ENCODE measurements around the gene DDX41. TPM values are rescaled to one million over a fixed set of nuclear protein-coding genes. Genes with fewer than 3 reads are reported as not detected.

DDX41 gene
- polyA plus RNA-seq, 1 experiment: 71.8 TPM

DNA sequence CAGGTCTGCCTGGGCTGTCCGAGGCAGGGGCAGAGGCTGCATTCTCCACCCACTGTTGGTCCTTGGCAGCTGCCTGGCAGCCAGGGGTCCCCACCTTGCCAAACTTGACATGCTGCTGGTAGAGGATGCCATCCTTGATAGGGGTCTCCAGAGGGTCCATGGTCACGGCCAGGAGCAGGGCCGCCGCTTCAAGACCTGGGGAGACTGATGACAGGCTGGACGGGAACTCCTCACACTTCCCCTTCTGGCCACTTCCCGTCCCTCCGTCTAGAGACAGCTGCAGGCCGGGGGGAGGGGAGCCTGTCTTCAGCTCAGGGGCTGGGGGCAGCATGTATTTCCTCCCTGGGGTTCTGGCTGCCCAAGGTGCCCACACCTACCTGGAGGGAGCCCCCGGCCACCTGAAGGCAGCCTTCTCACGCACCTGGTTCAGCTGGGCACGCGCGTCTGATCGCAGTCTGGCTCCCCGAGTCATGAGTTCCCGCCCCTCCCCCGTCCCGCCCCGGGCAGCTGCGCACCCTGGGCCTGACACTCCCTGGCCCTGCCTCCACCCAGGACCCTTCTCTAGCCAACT lies 7.3 kb downstream of the DDX41 start, which contains the start of gene DOK3:
Gene DOK3 (minus strand): TSS at position 446 of the 571 bp plus-strand sequence. CDS start 286 bp downstream, at position 160.
- H3K27ac ChIP-seq (ENCODE audit: low read depth, low read length): no peak within 1 kb of the TSS

DNA sequence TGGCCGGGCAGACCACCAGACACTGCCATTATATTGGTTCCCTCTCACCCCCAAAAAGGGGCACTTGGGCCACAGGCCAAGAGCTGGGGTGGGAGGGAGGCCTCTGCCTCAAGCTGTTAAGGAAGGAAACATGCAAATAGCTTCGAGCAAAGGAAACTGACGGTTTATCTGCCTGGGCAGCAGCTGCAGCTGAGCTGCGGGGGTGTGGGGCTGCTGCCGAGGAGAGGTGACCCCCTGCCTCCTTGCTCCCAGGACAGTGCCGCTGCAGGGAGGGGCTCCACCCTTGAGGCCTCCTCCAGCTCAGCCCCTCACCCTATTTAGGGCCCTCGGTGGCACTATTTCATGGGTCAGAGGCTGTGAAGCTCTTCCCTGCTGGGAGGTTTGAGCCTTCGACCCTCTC lies 7.9 kb downstream of the DDX41 start:
- POLR2A ChIA-PET: interaction anchor here (0.9 to 1.0 kb wide), 2 partner anchors 11 to 13 kb away, joined by 3 to 5 read pairs; partner anchors contain the start of gene PDLIM7
- H3K27me3 ChIP-seq (ENCODE audit: control insufficient read depth, insufficient read depth, low read length): no peaks in the 10 kb centered on the region
- H3K4me3 ChIP-seq (ENCODE audit: low read depth, low read length): no peak overlapping the region
- CTCF ChIA-PET: no interaction called here
- TF ChIP-seq, protein P1, sequence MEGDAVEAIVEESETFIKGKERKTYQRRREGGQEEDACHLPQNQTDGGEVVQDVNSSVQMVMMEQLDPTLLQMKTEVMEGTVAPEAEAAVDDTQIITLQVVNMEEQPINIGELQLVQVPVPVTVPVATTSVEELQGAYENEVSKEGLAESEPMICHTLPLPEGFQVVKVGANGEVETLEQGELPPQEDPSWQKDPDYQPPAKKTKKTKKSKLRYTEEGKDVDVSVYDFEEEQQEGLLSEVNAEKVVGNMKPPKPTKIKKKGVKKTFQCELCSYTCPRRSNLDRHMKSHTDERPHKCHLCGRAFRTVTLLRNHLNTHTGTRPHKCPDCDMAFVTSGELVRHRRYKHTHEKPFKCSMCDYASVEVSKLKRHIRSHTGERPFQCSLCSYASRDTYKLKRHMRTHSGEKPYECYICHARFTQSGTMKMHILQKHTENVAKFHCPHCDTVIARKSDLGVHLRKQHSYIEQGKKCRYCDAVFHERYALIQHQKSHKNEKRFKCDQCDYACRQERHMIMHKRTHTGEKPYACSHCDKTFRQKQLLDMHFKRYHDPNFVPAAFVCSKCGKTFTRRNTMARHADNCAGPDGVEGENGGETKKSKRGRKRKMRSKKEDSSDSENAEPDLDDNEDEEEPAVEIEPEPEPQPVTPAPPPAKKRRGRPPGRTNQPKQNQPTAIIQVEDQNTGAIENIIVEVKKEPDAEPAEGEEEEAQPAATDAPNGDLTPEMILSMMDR (IDR thresholded peaks at IDR 0.05; ENCODE audit: low read depth, low read length): no peak
- H3K27ac ChIP-seq (ENCODE audit: low read depth, low read length): no peak overlapping the region
- H3K9me3 ChIP-seq (ENCODE audit: control insufficient read depth, insufficient read depth, low read length): no peaks in the 10 kb centered on the region
- DNase-seq (ENCODE audit: low read depth, low spot score): no peak

More for the DNA sequence above, 7.3 kb downstream of the DDX41 start, which contains the start of gene DOK3:
- POLR2A ChIA-PET: interaction anchor here (0.9 to 1.0 kb wide), 2 partner anchors 12 to 14 kb away, joined by 3 to 5 read pairs; partner anchors contain the start of gene PDLIM7
- TF ChIP-seq, protein P1 (IDR thresholded peaks at IDR 0.05; ENCODE audit: low read depth, low read length): no peak
- Histone ChIP-seq H3K4me3 (ENCODE audit: low read depth, low read length) (no peak within 1 kb of the TSS), H3K9me3 (ENCODE audit: control insufficient read depth, insufficient read depth, low read length) (no peaks in the 10 kb centered on the region), H3K27me3 (ENCODE audit: control insufficient read depth, insufficient read depth, low read length) (no peaks in the 10 kb centered on the region)
- CTCF ChIA-PET: interaction anchor here (2.1 kb wide), 1 partner anchor 9 kb away, joined by 6 read pairs; no protein-coding TSS in a partner anchor
- DNase-seq (ENCODE audit: low read depth, low spot score): no peak

DNA sequence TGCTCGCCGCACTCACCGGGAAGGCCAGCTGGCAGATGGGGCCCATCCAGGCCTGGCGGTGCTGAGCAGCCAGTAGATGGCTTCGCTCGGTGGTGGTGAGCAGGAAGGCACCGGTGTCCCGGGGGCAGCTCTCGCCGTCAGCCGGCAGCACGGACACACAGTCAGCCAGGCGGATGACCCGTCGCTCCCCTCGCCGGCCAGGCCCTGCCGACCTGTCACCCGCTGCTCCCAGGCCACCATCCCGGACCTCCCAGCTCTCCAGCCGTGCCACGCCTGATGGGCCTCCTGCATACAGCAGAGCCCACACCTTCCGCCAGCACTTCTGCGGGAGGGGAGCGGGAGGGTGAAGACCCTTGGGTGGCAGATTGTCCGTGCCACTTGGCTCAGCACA lies 8.5 kb downstream of the DDX41 start:
- Histone ChIP-seq H3K27ac (ENCODE audit: low read depth, low read length) (no peak overlapping the region), H3K9me3 (ENCODE audit: control insufficient read depth, insufficient read depth, low read length) (no peaks in the 10 kb centered on the region), H3K27me3 (ENCODE audit: control insufficient read depth, insufficient read depth, low read length) (no peaks in the 10 kb centered on the region), H3K4me3 (ENCODE audit: low read depth, low read length) (no peak overlapping the region)
- no peak for DNase-seq (ENCODE audit: low read depth, low spot score)
- POLR2A ChIA-PET: interaction anchor here (0.7 to 1.1 kb wide), 3 partner anchors 8 to 11 kb away, joined by 4 to 5 read pairs (median 4); partner anchors contain the start of genes DDX41 and PDLIM7
- CTCF ChIA-PET: no interaction called here
- TF ChIP-seq, protein P1 (IDR thresholded peaks at IDR 0.05; ENCODE audit: low read depth, low read length): no peak

DNA sequence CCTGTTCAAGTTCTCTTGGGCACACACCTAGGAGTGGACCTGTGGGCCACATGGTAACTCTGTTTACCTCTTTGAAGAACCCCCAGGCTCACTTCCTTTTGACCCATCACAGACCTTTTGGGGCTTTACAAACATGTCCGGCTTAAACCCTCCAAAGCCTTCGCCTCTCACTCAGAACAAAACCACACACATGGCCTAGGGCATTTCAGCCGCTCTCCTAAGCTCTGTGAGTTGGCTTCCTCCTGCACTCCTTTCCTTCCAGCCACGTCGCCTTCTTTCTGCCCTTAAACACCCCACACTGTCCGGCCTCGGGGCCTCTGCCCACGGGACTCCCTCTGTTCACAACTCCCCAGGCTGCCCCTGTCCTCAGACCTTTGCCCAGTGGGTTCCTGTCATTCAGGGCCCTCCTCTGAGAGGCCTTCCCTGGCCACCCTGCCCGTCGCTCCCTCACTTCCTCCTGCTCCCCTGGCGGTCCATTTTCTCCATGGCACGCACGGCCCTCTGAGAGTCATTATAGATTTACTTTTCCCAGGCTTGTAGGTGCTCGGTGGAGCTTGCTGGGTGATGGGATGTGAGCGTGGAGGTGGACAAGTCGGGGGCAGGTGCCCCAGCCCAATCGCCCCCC lies 9.1 kb downstream of the DDX41 start:
- Histone ChIP-seq H3K9me3 (ENCODE audit: control insufficient read depth, insufficient read depth, low read length) (no peaks in the 10 kb centered on the region), H3K27ac (ENCODE audit: low read depth, low read length) (no peak overlapping the region), H3K4me3 (ENCODE audit: low read depth, low read length) (no peak overlapping the region), H3K27me3 (ENCODE audit: control insufficient read depth, insufficient read depth, low read length) (no peaks in the 10 kb centered on the region)
- no peak for DNase-seq (ENCODE audit: low read depth, low spot score)
- ChIA-PET CTCF (interaction anchor here (0.7 to 1.0 kb wide), 2 partner anchors 8 to 198 kb away, joined by 4 to 5 read pairs; no protein-coding TSS in a partner anchor), POLR2A (interaction anchor here (0.7 to 1.6 kb wide), 3 partner anchors 9 to 21 kb away, joined by 4 to 10 read pairs (median 4); partner anchors contain the start of genes DDX41 and PDLIM7)
- TF ChIP-seq, protein P1 (IDR thresholded peaks at IDR 0.05; ENCODE audit: low read depth, low read length): no peak

DNA sequence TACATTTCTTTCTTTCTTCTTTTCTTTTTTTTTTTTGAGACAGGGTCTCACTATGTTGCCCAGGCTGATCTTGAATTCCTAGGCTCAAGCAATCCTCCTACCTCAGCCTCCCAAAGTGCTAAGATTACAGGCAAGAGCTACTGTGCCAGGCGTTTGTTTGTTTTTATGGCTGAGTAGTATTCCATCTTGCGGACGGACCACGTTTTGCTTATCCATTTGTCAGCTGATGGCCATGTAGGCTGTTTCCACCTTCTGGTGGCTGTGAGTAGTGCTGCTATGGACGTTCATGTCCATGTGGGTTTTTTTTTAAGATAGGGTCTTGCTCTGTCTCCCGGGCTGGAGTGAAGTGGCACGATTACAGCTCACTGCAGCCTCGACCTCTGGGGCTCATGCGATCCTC lies 9.6 kb downstream of the DDX41 start:
- POLR2A ChIA-PET: interaction anchor here (1.1 to 1.6 kb wide), 2 partner anchors 10 to 21 kb away, joined by 4 to 10 read pairs; partner anchors contain the start of gene PDLIM7
- Histone ChIP-seq H3K27me3 (ENCODE audit: control insufficient read depth, insufficient read depth, low read length) (no peaks in the 10 kb centered on the region), H3K4me3 (ENCODE audit: low read depth, low read length) (no peak overlapping the region), H3K9me3 (ENCODE audit: control insufficient read depth, insufficient read depth, low read length) (no peaks in the 10 kb centered on the region), H3K27ac (ENCODE audit: low read depth, low read length) (no peak overlapping the region)
- CTCF ChIA-PET: interaction anchor here (0.7 to 1.0 kb wide), 4 partner anchors 8 to 198 kb away, joined by 4 to 6 read pairs (median 5); no protein-coding TSS in a partner anchor
- TF ChIP-seq, protein P1 (IDR thresholded peaks at IDR 0.05; ENCODE audit: low read depth, low read length): peak; percentile 30
- no peak for DNase-seq (ENCODE audit: low read depth, low spot score)

All from AG04450 (cell line).